GM18498 (cell line): ENCODE results near the gene CHRND.
"Not testable (repeated sequence)": the region's sequence is repeated elsewhere in the genome, so short reads cannot be mapped to it uniquely, and the experiment has no call there.

Experiments
- ATAC-seq: cut with Tn5 transposase; IDR thresholded peaks from one replicate; pipeline ENCODE4 v1.9.1; 2021; ENCODE audit warnings: mild to moderate bottlenecking, moderate library complexity; ENCODE audit not compliant: unreplicated experiment

CHRND gene

DNA sequence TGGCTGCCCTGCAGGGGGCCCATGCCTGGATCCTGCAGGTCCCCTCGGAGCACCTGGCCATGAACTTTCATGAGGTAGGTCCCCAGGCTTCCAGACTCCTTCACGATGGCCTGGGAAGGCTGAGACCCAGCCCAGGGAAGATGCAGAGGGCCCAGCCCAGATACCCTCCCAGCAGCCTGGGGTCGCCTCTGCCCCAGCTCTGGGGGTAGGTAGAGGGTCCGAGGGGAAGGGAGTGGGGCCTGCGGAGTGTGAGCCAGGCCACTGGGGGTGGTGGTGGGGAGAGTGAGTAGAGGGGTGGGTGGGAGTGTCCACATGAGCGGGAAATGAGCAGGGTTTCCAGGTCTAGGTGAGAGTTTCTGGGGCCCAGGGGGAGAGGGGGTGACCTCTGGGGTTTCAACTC, 1.2 kb upstream of the CHRND start:
- ATAC-seq: no peak

DNA sequence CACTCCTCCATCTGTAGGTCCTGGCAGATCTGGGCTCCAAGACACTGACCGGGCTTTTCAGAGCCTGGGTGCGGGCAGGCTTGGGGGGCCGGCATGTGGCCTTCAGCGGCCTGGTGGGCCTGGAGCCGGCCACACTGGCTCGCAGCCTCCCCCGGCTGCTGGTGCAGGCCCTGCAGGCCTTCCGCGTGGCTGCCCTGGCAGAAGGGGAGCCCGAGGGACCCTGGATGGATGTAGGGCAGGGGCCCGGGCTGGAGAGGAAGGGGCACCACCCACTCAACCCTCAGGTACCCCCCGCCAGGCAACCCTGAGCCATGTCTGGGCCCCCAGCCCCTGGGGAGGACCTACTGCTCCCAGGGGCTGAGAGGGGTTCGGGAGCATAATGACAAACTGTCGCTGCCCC, 761 bp upstream of the CHRND start:
- ATAC-seq: no peak

- no peak for ATAC-seq
These were observed 497 bp downstream of the CHRND start for GRCh38 chr2:232526372-232526941.

DNA sequence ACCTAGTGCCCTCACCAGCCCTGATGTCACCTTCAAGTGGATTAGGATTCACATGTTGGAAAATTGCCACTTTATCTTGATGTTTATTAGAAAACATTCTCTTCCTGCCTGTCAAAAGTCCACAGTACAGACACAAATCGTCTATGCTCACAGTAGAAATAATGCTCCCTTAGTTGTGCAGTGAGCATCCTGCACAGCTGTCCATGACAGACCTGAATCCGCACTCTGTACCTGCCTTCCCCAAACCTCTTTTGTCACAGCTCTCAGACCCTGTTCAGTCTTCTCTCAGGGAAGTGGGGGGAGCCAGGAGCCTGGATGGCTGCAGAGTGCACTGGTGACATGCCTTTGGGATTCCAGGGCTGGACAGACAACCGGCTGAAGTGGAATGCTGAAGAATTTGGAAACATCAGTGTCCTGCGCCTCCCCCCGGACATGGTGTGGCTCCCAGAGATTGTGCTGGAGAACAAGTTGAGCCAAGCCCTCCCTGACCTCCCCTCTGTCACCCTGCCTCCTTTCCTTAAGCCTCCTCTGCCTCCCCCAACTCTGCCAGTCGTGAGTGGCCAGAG, 2.0 kb downstream of the CHRND start:
- ATAC-seq: no peak

DNA sequence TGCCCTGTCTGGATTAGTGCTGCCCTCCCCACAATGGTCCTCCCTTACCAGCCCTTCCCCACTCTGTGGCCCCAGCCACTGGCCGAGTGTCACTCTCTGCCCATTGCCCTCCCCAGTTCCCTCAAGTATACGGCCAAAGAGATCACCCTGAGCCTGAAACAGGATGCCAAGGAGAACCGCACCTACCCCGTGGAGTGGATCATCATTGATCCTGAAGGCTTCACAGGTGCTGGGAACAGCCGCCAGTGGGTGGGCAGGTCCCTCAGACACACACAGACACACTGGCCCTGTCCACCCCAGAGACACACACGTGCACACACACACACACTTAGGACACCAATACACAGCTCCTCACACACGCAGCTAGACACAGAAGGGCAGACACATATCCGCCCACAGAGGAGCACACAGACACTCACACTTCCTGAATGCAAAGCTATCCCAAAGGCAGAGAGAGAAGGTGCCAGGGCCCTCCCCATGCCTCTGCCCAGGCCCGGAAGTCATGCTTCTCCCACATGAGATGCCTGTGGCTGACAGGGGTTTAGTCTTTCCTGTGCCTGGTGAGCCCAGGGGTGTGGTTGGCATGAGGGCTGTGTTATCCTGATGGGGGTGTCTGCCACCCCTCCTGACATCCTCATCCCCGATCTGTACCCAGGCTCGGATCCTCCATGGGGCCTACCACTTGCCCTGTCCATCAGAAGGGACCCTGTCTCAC, 2.9 kb downstream of the CHRND start:
- ATAC-seq: no peak

DNA sequence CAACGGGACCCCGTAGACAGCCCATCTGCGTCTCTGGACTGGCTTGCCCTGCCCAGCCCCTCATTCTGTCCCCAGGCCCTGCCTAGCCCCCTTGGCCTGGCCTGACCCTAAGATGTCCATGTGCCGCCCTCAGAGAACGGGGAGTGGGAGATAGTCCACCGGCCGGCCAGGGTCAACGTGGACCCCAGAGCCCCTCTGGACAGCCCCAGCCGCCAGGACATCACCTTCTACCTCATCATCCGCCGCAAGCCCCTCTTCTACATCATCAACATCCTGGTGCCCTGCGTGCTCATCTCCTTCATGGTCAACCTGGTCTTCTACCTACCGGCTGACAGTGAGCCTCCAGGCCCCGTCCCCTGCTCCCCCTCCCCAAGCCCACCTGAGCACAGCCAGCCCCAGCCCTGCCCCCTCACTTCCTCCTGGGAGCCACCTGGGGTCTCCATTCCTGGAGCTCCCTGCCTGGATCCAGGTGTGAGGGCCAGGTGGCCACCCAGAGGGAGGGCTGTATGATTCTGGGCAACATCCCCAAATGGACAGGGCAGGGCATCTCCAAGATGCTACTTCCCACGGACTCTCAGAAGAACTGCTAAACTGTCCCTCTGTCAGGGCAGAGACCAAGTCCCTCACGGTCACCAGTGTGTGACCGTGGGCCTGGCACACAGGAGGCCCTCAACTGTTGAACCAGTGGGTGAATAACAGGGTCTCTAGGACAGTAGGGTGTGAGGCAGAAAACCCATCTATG, 4.0 kb downstream of the CHRND start:
- no peak for ATAC-seq

GRCh38 chr2:232530626-232531260, 4.8 kb downstream of the CHRND start:
- no peak for ATAC-seq

DNA sequence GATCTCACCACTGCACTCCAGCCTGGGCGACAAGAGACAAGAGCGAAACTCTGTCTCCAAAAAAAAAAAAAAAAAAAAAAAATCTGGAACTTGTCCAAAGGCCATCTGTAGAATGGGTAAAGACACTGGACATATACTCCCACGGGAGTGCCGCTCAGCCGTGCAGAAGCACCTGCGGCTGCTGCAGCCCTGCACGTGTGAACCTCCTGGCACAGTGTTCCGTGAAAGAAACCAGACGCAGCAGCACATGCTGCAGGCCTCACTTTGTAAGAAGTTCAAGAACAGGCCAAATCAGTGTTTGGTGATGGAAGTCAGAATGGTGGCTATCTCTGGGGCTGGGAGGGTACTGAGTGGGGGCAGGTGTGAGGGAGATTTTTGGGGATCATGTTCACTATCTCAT, 6.5 kb downstream of the CHRND start:
- no peak for ATAC-seq

GRCh38 chr2:232532821-232533220, 6.9 kb downstream of the CHRND start:
- not testable (repeated sequence) for ATAC-seq

DNA sequence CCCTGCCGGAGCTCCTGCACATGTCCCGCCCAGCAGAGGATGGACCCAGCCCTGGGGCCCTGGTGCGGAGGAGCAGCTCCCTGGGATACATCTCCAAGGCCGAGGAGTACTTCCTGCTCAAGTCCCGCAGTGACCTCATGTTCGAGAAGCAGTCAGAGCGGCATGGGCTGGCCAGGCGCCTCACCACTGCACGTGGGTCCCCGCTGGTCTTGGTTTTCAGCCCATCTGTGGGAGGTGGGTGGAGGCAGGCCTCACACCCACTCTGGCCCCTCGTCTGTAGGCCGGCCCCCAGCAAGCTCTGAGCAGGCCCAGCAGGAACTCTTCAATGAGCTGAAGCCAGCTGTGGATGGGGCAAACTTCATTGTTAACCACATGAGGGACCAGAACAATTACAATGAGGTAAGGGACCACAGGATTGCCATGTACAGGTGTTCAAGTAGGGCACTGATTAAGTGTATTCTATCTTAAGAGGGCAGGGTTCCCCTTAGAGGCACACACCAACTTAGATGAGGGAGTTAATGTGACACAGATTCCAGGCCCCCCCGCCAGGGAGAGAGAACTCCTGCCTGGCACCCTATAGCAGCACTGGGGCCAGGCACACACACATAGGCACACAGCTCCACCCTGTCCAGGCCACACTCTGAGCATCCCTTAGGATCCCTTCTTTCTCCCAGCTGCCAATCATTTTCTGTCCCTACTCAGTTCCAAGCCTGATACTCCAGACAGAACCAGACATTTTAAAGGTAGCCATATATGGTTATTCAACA, 8.2 kb downstream of the CHRND start:
- no peak for ATAC-seq

DNA sequence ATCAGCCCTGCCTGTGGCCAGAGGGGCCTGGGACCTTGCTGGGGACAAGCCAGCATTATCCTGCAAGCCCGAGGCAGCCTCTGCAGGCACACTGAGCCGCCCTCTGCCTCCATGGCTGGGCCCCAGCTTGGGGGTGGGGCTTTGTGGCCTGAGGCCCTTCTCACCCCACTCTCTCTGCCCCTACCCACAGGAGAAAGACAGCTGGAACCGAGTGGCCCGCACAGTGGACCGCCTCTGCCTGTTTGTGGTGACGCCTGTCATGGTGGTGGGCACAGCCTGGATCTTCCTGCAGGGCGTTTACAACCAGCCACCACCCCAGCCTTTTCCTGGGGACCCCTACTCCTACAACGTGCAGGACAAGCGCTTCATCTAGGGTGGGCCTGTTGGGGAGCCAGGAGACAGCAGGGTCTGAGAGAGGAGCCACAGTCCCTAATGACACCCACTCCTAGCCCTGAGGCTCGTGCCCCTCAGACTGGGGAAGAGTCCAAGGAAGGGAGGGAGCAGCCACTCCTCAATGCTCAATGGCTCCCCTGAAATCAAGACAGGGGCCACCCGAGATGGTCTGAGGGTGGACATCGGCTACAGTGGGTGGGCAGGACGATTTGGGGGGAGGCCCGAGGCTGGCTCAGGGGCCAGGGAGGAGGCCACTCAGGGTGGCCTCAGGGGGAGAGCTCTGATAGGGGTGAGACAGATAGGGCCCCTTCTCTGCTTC, 9.1 kb downstream of the CHRND start:
- ATAC-seq: no peak

GRCh38 chr2:232535761-232536530, 10.0 kb downstream of the CHRND start:
- ATAC-seq: no peak

DNA sequence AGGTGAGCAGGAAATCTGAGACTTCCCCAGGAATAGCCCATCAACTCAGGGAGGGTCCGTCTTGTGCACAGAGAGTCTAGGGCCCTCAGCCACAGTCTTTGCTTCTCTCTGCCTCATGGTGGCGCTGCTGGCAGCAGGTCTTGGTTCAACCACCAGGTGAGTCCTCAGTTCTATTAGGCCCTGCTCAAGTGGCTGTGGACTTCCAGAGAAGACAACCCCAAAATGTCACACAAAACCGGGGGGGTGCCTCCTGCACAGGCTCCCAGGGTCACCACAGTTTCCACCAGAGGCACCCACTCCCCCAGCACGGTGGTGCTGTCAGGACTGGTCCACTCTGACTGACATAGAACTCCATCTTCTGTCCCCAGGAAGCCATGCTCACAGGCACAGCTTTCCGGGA, 11.1 kb downstream of the CHRND start:
- no peak for ATAC-seq

DNA sequence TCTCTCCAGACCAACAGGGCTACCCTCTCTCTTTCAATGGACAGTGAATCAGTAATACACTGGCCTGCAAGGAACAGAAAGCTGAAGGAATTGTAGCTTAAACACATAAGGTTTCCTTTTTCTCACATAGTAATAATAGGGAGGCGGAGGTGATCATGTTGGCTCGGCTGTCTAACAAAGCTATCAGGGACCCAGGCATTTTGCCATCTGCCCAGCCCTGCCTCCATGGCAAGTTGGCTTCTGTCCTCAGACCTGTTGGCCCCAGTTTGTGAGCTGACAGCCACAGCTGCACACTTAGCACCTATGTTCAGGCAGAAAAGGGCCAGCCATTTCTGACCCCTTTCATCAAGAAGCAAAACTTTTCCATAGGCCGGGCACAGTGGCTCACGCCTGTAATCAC, 11.5 kb downstream of the CHRND start:
- ATAC-seq: no peak

DNA sequence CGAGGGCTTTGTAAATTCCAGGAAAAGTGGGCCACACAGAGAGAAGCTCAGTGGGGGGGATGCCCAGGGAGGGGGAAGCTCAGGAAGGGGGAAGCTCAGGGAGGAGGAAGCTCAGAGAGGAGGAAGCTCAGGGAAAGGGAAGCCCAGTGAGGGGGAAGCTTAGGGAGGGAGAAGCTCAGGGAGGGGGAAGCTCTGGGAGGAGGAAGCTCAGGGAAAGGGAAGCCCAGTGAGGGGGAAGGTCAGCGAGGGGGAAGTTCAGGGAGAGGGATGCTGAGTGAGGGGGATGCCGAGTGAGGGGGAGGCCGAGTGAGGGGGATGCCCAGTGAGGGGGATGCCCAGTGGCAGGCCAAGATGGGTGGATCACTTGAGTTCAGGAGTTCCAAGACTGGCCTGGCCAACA, 12.7 kb downstream of the CHRND start:
- ATAC-seq: no peak

- ATAC-seq: no peak
These were observed 13.6 kb downstream of the CHRND start, which contains the start of gene CHRNG for GRCh38 chr2:232539298-232540231. TSS of gene CHRNG (plus strand) at chr2:232539692. CDS start at chr2:232539748, 56 bp downstream.

DNA sequence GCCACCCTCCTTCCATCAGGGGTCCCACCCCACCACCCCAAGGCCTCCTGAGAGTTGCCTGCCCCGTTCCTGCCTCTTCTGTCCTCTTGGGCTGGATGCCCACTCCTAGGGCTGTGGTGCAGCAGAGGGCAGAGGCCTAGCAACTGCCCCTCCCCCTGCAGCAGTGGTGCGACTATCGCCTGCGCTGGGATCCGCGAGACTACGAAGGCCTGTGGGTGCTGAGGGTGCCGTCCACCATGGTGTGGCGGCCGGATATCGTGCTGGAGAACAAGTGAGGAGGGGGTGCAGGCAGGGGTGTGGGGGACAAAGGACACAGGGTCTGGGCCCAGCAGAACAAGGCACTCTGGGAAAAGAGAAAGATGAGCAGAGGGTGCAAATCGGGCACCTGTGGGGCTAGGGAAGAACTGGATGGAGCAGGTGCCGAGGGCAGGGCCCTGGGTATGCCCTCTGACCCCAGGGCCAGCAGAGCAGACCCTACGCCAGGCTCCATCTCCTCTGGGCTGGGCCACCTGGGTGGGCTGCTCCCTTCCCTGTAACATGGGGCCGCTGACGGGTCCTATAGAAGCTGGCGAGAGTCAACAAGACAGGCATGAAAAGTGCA, 14.6 kb downstream of the CHRND start:
- no peak for ATAC-seq
